Activated naive CD4-positive, alpha-beta T cell treated with anti-CD3 and anti-CD28 coated beads, Interleukin-2, amount 10 ng/mL, durations not matched to agents 7 days and 5 days (primary cell): Measurements from ENCODE around the gene ACTN2.

Source experiments
- CTCF ChIA-PET: fragments of 350-600 bp; sonication (Branson Sonifier 250); formaldehyde crosslinking; loops from one replicate; lab custom pipeline; 2021; ENCODE audit warnings: antibody characterized with exemption; lab: Charles Lee
- DNase-seq: peaks from one replicate; pipeline ENCODE4 v3.0.0-alpha.2; 2020
- H3K27ac Mint-ChIP-seq: one replicate; pipeline ENCODE4 v1.8.0; 2021; ENCODE audit warnings: mild to moderate bottlenecking, moderate library complexity, mixed read lengths
- H3K27me3 Mint-ChIP-seq: one replicate; pipeline ENCODE4 v1.8.0; 2021; ENCODE audit warnings: mild to moderate bottlenecking, mixed read lengths
- H3K36me3 Mint-ChIP-seq: one replicate; pipeline ENCODE4 v1.8.0; 2021; ENCODE audit warnings: mixed read lengths
- H3K4me1 Mint-ChIP-seq: one replicate; pipeline ENCODE4 v1.8.0; 2021; ENCODE audit warnings: mixed read lengths
- H3K4me3 Mint-ChIP-seq: one replicate; pipeline ENCODE4 v1.8.0; 2021; ENCODE audit warnings: mild to moderate bottlenecking, moderate library complexity, mixed read lengths
- H3K9me3 Mint-ChIP-seq: one replicate; pipeline ENCODE4 v1.8.0; 2021; ENCODE audit warnings: mixed read lengths

The ACTN2 gene

GRCh38 chr1:236677641-236678235, 8.6 kb upstream of the ACTN2 start:
- no peak for DNase-seq
- no peak overlapping the region for H3K4me3 Mint-ChIP-seq
- no peaks in the 10 kb centered on the region for H3K4me1 Mint-ChIP-seq
- peaks cover 25% of the 10 kb centered on the region for H3K27me3 Mint-ChIP-seq
- H3K36me3 Mint-ChIP-seq, result no peaks in the 10 kb centered on the region
- no peak overlapping the region for H3K27ac Mint-ChIP-seq
- no peaks in the 10 kb centered on the region for H3K9me3 Mint-ChIP-seq
- CTCF ChIA-PET, result interaction anchor here (0.5 to 1.1 kb wide), 2 partner anchors 192 to 361 kb away, joined by 3 read pairs; no protein-coding TSS in a partner anchor

GRCh38 chr1:236681219-236681618, 5.1 kb upstream of the ACTN2 start:
- peaks cover 40% of the 10 kb centered on the region for H3K27me3 Mint-ChIP-seq
- no peaks in the 10 kb centered on the region for H3K36me3 Mint-ChIP-seq
- no peak for DNase-seq
- no peak overlapping the region for H3K27ac Mint-ChIP-seq
- CTCF ChIA-PET, result no interaction called here
- peaks cover 7% of the 10 kb centered on the region for H3K4me1 Mint-ChIP-seq
- no peak overlapping the region for H3K4me3 Mint-ChIP-seq
- no peaks in the 10 kb centered on the region for H3K9me3 Mint-ChIP-seq

DNA sequence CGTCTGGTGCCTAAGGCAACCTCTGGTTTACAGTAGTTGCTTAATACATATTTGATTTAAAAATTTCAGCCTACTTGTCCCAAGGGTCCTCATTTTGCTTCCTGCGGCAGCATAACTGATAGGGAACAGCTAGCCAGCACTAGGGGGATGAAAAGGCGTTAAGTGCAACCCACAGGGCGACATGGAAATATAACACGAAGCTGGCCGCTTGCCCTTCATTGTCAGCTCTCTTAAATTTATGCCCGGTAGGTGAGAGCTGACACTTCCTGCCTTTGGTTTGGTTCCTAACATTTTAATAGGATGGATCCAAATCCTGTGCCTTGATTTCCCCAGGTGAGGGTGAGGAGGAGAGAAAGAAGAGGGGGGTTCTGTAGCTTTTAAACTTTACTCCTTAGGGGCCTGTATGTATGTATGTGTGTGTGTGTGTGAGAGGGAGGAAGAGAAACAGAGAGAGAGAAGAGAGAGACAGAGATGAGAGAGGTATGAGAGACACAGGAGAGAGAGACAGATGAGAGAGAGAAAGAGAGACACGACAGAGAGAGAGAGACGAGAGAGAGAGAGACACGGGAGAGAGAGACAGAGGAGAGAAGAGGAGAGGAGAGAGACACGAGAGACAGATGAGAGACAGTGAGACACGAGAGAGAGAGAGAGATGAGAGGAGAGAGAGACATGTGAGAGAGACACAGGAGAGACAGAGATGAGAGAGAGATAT, 938 bp upstream of the ACTN2 start:
- Mint-ChIP-seq H3K27ac (peak overlapping the region; percentile 42), H3K9me3 (no peaks in the 10 kb centered on the region)
- CTCF ChIA-PET, result no interaction called here

DNA sequence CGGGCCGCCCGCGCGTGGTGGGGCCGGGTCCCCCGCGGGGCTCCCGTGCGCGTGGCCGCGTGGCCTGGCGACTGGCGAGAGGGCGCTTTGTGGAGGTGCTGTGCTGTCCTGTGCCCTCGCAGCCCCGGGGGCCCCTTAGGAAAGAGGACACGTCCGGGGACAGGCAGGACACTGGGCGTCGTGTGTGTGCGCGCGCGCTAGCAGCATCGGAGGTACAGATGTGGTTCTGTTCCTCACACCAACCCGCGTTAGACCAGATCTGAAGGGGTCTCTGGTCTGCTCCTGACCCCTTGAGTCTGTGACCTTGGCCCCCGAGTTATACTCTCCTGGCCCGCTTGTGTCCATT, 489 bp downstream of the ACTN2 start:
- peaks cover 53% of the 10 kb centered on the region for H3K27me3 Mint-ChIP-seq

More for the DNA sequence above, 938 bp upstream of the ACTN2 start:
- DNase-seq, result no peak
- Mint-ChIP-seq H3K4me1 (peaks cover 18% of the 10 kb centered on the region), H3K27me3 (peaks cover 53% of the 10 kb centered on the region), H3K36me3 (no peaks in the 10 kb centered on the region), H3K4me3 (peak overlapping the region; percentile 28)

DNA sequence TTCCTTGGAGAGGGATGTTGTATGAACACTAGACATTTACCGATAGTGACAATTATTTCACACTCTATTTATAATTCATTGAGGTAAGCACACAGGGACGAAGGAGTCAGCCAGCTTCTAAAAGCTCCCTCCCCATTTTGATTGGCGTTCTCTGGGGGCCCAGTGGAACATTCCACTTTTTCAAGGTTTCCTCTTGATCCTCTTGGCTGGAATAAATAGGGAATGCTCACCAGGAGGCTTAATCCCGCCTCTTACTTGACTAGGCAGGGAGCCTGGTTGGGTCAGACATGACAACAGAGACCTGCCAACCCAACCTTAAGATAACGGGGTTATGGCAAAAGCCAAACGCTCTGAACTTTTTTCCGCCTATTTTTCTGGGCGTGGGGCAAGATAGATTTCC, 974 bp downstream of the ACTN2 start:
- Mint-ChIP-seq H3K4me3 (peak overlapping the region; percentile 44), H3K9me3 (no peaks in the 10 kb centered on the region), H3K4me1 (peaks cover 18% of the 10 kb centered on the region), H3K27me3 (peaks cover 50% of the 10 kb centered on the region), H3K36me3 (no peaks in the 10 kb centered on the region), H3K27ac (no peak overlapping the region)
- DNase-seq, result no peak
- CTCF ChIA-PET, result no interaction called here

More for the DNA sequence above, 489 bp downstream of the ACTN2 start:
- Mint-ChIP-seq H3K4me3 (peak overlapping the region; percentile 44), H3K4me1 (peaks cover 18% of the 10 kb centered on the region), H3K9me3 (no peaks in the 10 kb centered on the region), H3K36me3 (no peaks in the 10 kb centered on the region), H3K27ac (no peak overlapping the region)
- CTCF ChIA-PET, result no interaction called here
- no peak for DNase-seq

GRCh38 chr1:236688705-236689104, 2.4 kb downstream of the ACTN2 start:
- DNase-seq, result no peak
- Mint-ChIP-seq H3K27me3 (peaks cover 47% of the 10 kb centered on the region), H3K36me3 (no peaks in the 10 kb centered on the region), H3K4me3 (no peak overlapping the region), H3K27ac (no peak overlapping the region), H3K4me1 (peaks cover 18% of the 10 kb centered on the region), H3K9me3 (no peaks in the 10 kb centered on the region)
- CTCF ChIA-PET, result no interaction called here

- H3K4me3 Mint-ChIP-seq, result no peak overlapping the region
- H3K36me3 Mint-ChIP-seq, result no peaks in the 10 kb centered on the region
- peaks cover 18% of the 10 kb centered on the region for H3K4me1 Mint-ChIP-seq
- no peak overlapping the region for H3K27ac Mint-ChIP-seq
- DNase-seq, result no peak
- H3K9me3 Mint-ChIP-seq, result no peaks in the 10 kb centered on the region
- CTCF ChIA-PET, result no interaction called here
- peaks cover 41% of the 10 kb centered on the region for H3K27me3 Mint-ChIP-seq
These were observed 3.6 kb downstream of the ACTN2 start for GRCh38 chr1:236689713-236690569.

GRCh38 chr1:236691348-236691747, 5.0 kb downstream of the ACTN2 start:
- CTCF ChIA-PET, result no interaction called here
- no peaks in the 10 kb centered on the region for H3K9me3 Mint-ChIP-seq
- DNase-seq, result no peak
- H3K4me3 Mint-ChIP-seq, result no peak overlapping the region
- H3K27me3 Mint-ChIP-seq, result peaks cover 32% of the 10 kb centered on the region
- no peaks in the 10 kb centered on the region for H3K36me3 Mint-ChIP-seq
- H3K4me1 Mint-ChIP-seq, result peaks cover 11% of the 10 kb centered on the region
- no peak overlapping the region for H3K27ac Mint-ChIP-seq

DNA sequence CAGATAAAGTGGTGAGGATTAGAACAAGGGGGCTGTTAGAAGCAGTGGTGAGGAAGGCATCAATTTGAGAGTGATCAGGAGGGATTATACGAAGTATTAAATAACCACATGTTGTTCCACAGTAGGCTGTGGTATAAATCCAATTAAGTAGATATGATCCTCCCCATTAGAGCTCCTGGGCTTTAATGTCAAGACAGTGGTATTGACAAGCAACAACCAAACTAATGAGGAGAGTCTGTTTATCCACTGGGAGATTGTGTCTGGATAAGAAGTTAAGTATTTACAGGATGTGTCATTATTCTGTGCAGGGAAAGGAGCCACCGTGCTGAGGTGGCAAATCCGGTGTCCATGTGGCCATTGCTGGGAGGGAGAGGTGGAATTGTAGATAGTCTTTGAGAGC, 5.8 kb downstream of the ACTN2 start:
- Mint-ChIP-seq H3K4me3 (no peak overlapping the region), H3K36me3 (no peaks in the 10 kb centered on the region), H3K27me3 (peaks cover 24% of the 10 kb centered on the region), H3K4me1 (peaks cover 5% of the 10 kb centered on the region), H3K27ac (no peak overlapping the region), H3K9me3 (no peaks in the 10 kb centered on the region)
- CTCF ChIA-PET, result interaction anchor here (0.9 kb wide), 1 partner anchor 243 kb away, joined by 3 read pairs; no protein-coding TSS in a partner anchor
- no peak for DNase-seq

DNA sequence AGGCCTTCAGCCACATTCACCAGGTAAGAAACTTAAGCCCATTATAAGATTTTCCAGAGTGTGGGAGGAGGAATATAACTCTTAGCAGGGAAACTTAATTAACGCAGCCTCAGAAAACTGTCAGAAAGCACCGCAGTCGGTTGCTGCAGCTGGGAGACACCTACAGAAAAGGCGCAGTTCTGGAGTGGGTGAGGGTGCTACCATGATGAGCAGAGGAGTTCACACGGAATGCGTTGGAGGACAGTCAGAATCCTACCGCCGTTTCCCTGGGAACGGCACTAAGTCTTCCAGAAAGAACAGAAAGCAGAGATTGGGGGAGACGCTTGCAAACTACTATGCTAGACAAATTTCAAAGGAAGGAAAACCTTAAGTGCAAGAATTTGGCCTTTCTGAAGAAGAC, 6.4 kb downstream of the ACTN2 start:
- no peak for DNase-seq
- Mint-ChIP-seq H3K4me1 (no peaks in the 10 kb centered on the region), H3K27me3 (peaks cover 18% of the 10 kb centered on the region), H3K36me3 (no peaks in the 10 kb centered on the region), H3K9me3 (no peaks in the 10 kb centered on the region), H3K4me3 (no peak overlapping the region), H3K27ac (no peak overlapping the region)
- CTCF ChIA-PET, result interaction anchor here (0.9 kb wide), 1 partner anchor 243 kb away, joined by 3 read pairs; no protein-coding TSS in a partner anchor

DNA sequence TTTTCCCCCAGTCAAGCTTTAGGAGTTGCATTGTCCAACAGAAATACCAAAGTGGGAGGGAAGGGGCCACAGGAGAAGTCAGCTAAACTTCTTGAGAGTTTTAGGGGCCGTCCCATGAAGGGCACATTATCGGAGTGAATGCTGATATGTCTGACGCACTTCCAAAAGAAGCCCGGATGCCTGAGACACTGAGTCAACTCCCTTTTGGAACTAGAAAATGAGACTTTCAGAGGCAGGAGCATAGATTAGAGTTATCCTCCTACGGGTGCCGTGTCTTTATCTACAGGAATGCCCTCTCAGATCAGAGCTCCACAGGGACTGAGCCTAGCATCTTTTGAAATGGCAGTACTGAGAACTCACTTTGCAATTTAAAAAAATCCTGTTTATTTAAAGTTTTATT, 13.1 kb downstream of the ACTN2 start:
- CTCF ChIA-PET, result no interaction called here
- Mint-ChIP-seq H3K9me3 (no peaks in the 10 kb centered on the region), H3K4me1 (no peaks in the 10 kb centered on the region), H3K36me3 (no peaks in the 10 kb centered on the region), H3K27me3 (peaks cover 24% of the 10 kb centered on the region), H3K27ac (no peak overlapping the region), H3K4me3 (no peak overlapping the region)
- DNase-seq, result no peak

GRCh38 chr1:236700903-236701302, 14.6 kb downstream of the ACTN2 start:
- Mint-ChIP-seq H3K4me3 (no peak overlapping the region), H3K36me3 (no peaks in the 10 kb centered on the region), H3K27me3 (peaks cover 28% of the 10 kb centered on the region), H3K9me3 (no peaks in the 10 kb centered on the region), H3K4me1 (no peaks in the 10 kb centered on the region), H3K27ac (no peak overlapping the region)
- no peak for DNase-seq
- CTCF ChIA-PET, result no interaction called here

DNA sequence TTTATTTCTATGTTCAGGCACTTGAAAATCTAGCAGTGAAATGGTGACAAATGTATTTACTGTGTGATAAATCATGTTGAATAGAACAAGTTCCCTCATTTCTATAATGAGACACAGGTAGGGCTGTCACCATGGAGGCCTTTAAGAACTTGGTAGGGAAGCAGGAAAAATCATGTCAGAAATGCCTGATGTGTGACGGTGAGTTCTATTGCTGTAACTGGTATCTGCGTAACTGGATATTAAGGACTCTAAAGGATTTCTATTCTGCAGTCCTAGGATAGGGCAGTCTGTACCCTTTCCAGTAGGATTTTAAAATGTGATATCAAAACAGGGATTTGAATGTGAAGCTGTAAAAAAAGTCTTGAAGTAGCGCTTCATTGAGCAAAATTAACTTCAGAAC, 15.5 kb downstream of the ACTN2 start:
- CTCF ChIA-PET, result no interaction called here
- peaks cover 24% of the 10 kb centered on the region for H3K27me3 Mint-ChIP-seq
- H3K4me3 Mint-ChIP-seq, result no peak overlapping the region
- no peaks in the 10 kb centered on the region for H3K36me3 Mint-ChIP-seq
- DNase-seq, result no peak
- H3K9me3 Mint-ChIP-seq, result no peaks in the 10 kb centered on the region
- H3K27ac Mint-ChIP-seq, result no peak overlapping the region
- H3K4me1 Mint-ChIP-seq, result no peaks in the 10 kb centered on the region

- no peak overlapping the region for H3K4me3 Mint-ChIP-seq
- H3K36me3 Mint-ChIP-seq, result no peaks in the 10 kb centered on the region
- no peaks in the 10 kb centered on the region for H3K4me1 Mint-ChIP-seq
- DNase-seq, result no peak
- peaks cover 24% of the 10 kb centered on the region for H3K27me3 Mint-ChIP-seq
- no peaks in the 10 kb centered on the region for H3K9me3 Mint-ChIP-seq
- CTCF ChIA-PET, result no interaction called here
- H3K27ac Mint-ChIP-seq, result no peak overlapping the region
These were observed 16.6 kb downstream of the ACTN2 start for GRCh38 chr1:236702791-236703394.
